ENCODE measurements around the gene TACC3.

The TACC3 gene

DNA sequence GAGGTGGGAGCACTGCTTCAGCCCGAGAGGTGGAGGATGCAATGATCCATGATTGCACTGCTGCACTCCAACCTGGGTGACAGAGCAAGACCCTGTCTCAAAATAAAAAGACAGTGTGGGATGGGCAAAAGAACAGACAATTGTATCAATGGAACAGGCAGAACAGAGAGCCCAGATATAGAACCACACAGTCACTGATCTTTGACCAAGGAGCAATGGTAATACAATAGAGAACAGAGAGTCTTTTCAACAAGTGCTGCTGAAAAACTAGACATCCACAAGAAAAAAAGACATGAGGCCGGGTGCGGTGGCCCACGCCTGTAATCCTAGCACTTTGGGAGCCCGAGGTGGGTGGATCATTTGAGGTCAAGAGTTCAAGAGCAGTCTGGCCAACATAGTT, 43.1 kb upstream of the TACC3 start:
- DNase-seq: no peak
- no peaks in the 10 kb centered on the region for H3K9me3 ChIP-seq (ENCODE audit: control extremely low read depth in 1 of 5, control insufficient read depth in 4 of 5, insufficient read depth in 2 of 5, low read depth in 1 of 5, low read length in 4 of 5)
- no peak overlapping the region for H3K4me3 ChIP-seq (ENCODE audit: control insufficient read depth in 1 of 7, extremely low read depth in 1 of 7, insufficient read depth in 4 of 7, low read depth in 2 of 7, low read length in 6 of 7)
- WGBS (ENCODE audit: insufficient coverage): 100% methylated on average over 1 of the region's 5 CpGs
- ChIA-PET CTCF (no interaction called here), POLR2A (no interaction called here)
- H3K27ac ChIP-seq (ENCODE audit: insufficient read depth in 1 of 2, low read depth in 1 of 2, low read length in 2 of 2, poor library complexity in 1 of 2, severe bottlenecking in 2 of 2): no peak overlapping the region
- H3K27me3 ChIP-seq (replicated peaks in 2 of 5; ENCODE audit: control insufficient read depth in 4 of 5, insufficient read depth in 5 of 5, low read length in 4 of 5): no peaks in the 10 kb centered on the region
- no peaks in the 10 kb centered on the region for H3K36me3 ChIP-seq (ENCODE audit: control insufficient read depth in 4 of 4, insufficient read depth in 4 of 4, low read length in 3 of 4)
- H3K4me1 ChIP-seq (ENCODE audit: control extremely low read depth in 1 of 4, control insufficient read depth in 4 of 4, insufficient read depth in 4 of 4, low read length in 3 of 4): peaks cover 5 to 19% (median 16%) of the 10 kb centered on the region in 4 experiments

DNA sequence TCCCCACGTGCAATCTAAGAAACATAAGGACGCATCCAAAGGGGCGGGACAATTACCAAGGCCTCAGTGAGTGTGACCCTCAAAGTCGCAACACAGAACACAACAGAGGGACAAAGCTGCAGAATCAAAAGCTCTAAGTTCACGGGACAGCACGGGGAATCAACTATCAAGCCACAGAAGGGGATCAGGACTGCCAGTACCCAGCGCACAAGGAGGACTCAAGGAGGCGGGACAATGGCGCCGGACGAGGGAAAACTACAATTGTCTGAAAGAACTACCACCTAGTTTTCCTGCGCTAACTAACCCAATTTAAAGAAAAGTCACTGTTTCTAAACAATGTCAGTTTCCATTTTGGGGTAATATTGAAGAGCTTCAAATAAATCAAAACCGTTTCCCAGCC, 38.5 kb upstream of the TACC3 start:
- no peak overlapping the region for H3K27ac ChIP-seq (ENCODE audit: insufficient read depth in 1 of 2, low read depth in 1 of 2, low read length in 2 of 2, poor library complexity in 1 of 2, severe bottlenecking in 2 of 2)
- WGBS (ENCODE audit: insufficient coverage): 91% methylated on average over 10 of the region's 13 CpGs
- peak overlapping the region in 6 of 7 experiments; percentile 58 to 79 (median 65) for H3K4me3 ChIP-seq (ENCODE audit: control insufficient read depth in 1 of 7, extremely low read depth in 1 of 7, insufficient read depth in 4 of 7, low read depth in 2 of 7, low read length in 6 of 7)

DNA sequence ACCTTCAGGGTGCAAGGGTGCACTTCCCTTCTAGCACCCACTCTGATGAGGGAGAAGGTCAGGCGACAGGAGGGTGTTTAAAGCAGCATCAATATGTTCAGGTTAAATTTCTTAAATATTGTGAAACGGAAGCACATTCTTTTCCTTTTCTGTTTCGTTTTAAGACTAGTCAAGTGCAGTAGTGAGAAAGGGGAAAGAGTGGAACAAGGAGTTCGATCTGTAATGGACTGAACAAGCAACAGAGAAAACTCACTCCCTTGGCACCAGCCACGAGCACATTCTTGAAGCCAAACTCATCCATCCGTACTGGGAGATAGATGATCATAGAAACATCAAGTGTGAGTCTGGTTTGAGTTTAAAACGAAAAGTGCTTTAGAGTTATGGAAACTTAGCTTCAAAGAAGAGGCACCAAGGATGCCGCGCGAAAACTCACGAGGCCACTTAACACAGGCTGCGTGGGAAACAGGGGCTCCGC, 38.0 kb upstream of the TACC3 start:
- CTCF ChIA-PET: interaction anchor here (1.0 to 3.6 kb wide), 2 partner anchors 10 to 39 kb away, joined by 4 to 14 read pairs; no protein-coding TSS in a partner anchor
- H3K4me3 ChIP-seq (ENCODE audit: control insufficient read depth in 1 of 7, extremely low read depth in 1 of 7, insufficient read depth in 4 of 7, low read depth in 2 of 7, low read length in 6 of 7): peak overlapping the region; percentile 48 to 79 (median 64)
- POLR2A ChIA-PET: no interaction called here
- no peaks in the 10 kb centered on the region for H3K27me3 ChIP-seq (replicated peaks in 2 of 5; ENCODE audit: control insufficient read depth in 4 of 5, insufficient read depth in 5 of 5, low read length in 4 of 5)
- DNase-seq: peak; percentile 27 to 63 (median 59)
- peaks cover 8 to 19% (median 18%) of the 10 kb centered on the region in 4 experiments for H3K4me1 ChIP-seq (ENCODE audit: control extremely low read depth in 1 of 4, control insufficient read depth in 4 of 4, insufficient read depth in 4 of 4, low read length in 3 of 4)
- no peaks in the 10 kb centered on the region for H3K36me3 ChIP-seq (ENCODE audit: control insufficient read depth in 4 of 4, insufficient read depth in 4 of 4, low read length in 3 of 4)
- H3K27ac ChIP-seq (ENCODE audit: insufficient read depth in 1 of 2, low read depth in 1 of 2, low read length in 2 of 2, poor library complexity in 1 of 2, severe bottlenecking in 2 of 2): no peak overlapping the region
- WGBS (ENCODE audit: insufficient coverage): 3% methylated on average over 9 of the region's 13 CpGs
- H3K9me3 ChIP-seq (ENCODE audit: control extremely low read depth in 1 of 5, control insufficient read depth in 4 of 5, insufficient read depth in 2 of 5, low read depth in 1 of 5, low read length in 4 of 5): no peaks in the 10 kb centered on the region

More for the DNA sequence above, 38.5 kb upstream of the TACC3 start:
- POLR2A ChIA-PET: no interaction called here
- no peaks in the 10 kb centered on the region for H3K9me3 ChIP-seq (ENCODE audit: control extremely low read depth in 1 of 5, control insufficient read depth in 4 of 5, insufficient read depth in 2 of 5, low read depth in 1 of 5, low read length in 4 of 5)
- no peaks in the 10 kb centered on the region for H3K27me3 ChIP-seq (replicated peaks in 2 of 5; ENCODE audit: control insufficient read depth in 4 of 5, insufficient read depth in 5 of 5, low read length in 4 of 5)
- H3K36me3 ChIP-seq (ENCODE audit: control insufficient read depth in 4 of 4, insufficient read depth in 4 of 4, low read length in 3 of 4): no peaks in the 10 kb centered on the region
- CTCF ChIA-PET: interaction anchor here (0.6 to 3.6 kb wide), 3 partner anchors 10 to 39 kb away, joined by 4 to 14 read pairs (median 4); no protein-coding TSS in a partner anchor
- peaks cover 8 to 19% (median 18%) of the 10 kb centered on the region in 4 experiments for H3K4me1 ChIP-seq (ENCODE audit: control extremely low read depth in 1 of 4, control insufficient read depth in 4 of 4, insufficient read depth in 4 of 4, low read length in 3 of 4)
- DNase-seq: no peak

- Histone ChIP-seq H3K27me3 (replicated peaks in 2 of 5; ENCODE audit: control insufficient read depth in 4 of 5, insufficient read depth in 5 of 5, low read length in 4 of 5) (no peaks in the 10 kb centered on the region), H3K27ac (ENCODE audit: insufficient read depth in 1 of 2, low read depth in 1 of 2, low read length in 2 of 2, poor library complexity in 1 of 2, severe bottlenecking in 2 of 2) (no peak within 1 kb of the TSS), H3K4me1 (ENCODE audit: control extremely low read depth in 1 of 4, control insufficient read depth in 4 of 4, insufficient read depth in 4 of 4, low read length in 3 of 4) (peaks cover 8 to 19% (median 18%) of the 10 kb centered on the region in 4 experiments), H3K9me3 (ENCODE audit: control extremely low read depth in 1 of 5, control insufficient read depth in 4 of 5, insufficient read depth in 2 of 5, low read depth in 1 of 5, low read length in 4 of 5) (no peaks in the 10 kb centered on the region), H3K36me3 (ENCODE audit: control insufficient read depth in 4 of 4, insufficient read depth in 4 of 4, low read length in 3 of 4) (no peaks in the 10 kb centered on the region), H3K4me3 (ENCODE audit: control insufficient read depth in 1 of 7, extremely low read depth in 1 of 7, insufficient read depth in 4 of 7, low read depth in 2 of 7, low read length in 6 of 7) (peak within 1 kb of the TSS; percentile 48 to 79 (median 64))
- peak; percentile 81 to 91 (median 89) for DNase-seq
- ChIA-PET POLR2A (no interaction called here), CTCF (interaction anchor here (3.6 kb wide), 1 partner anchor 9 kb away, joined by 14 read pairs; no protein-coding TSS in a partner anchor)
- under 1% methylated on average over 92 of the region's 118 CpGs for WGBS (ENCODE audit: insufficient coverage)
Observed at GRCh38 chr4:1683736-1684505, 37.4 kb upstream of the TACC3 start, which contains the start of gene FAM53A. TSS of gene FAM53A (minus strand) at chr4:1684313. CDS start at chr4:1668741, 15,572 bp downstream.

DNA sequence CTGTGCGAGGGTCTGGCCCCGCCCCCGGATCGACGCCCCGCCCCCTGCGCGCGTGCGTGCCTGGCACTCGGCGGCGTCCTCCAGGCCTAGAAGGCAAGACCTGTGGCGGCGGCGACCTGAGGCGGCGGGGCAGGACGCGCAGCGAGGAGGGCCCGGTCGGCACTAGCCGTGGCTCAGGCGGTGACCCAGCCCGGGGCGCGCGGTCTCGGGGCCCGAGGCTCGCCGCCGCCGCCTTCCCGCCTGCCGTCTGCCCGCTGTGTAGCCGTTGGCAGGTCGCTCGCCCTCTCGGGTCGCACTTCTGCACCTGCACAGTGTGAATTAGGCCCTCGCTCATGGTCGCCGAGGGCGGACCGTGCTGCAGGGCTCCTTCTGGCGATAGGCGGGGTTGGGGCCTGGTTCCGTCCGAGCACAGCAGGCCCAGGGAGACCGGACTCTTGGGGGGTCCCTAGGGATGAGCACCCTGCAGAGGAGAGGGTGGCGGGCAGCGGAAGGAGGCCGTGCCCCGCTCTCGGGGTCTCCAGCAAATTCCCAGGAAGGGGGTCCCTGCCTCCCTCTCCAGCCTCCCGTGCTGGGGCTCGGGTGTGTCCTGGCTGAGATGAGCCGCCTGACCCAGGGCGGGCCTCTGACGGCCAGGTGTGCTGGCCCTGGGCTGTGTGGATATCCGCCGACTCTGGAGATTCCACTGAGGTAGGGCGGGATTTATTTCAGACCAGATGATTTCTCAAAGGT, 36.7 kb upstream of the TACC3 start:
- ChIA-PET CTCF (interaction anchor here (1.0 to 3.6 kb wide), 2 partner anchors 9 to 42 kb away, joined by 4 to 14 read pairs; no protein-coding TSS in a partner anchor), POLR2A (interaction anchor here (0.5 kb wide), 1 partner anchor 23 kb away, joined by 4 read pairs; no protein-coding TSS in a partner anchor)
- peak overlapping the region in 6 of 7 experiments; percentile 23 to 72 (median 50) for H3K4me3 ChIP-seq (ENCODE audit: control insufficient read depth in 1 of 7, extremely low read depth in 1 of 7, insufficient read depth in 4 of 7, low read depth in 2 of 7, low read length in 6 of 7)
- no peaks in the 10 kb centered on the region for H3K9me3 ChIP-seq (ENCODE audit: control extremely low read depth in 1 of 5, control insufficient read depth in 4 of 5, insufficient read depth in 2 of 5, low read depth in 1 of 5, low read length in 4 of 5)
- H3K4me1 ChIP-seq (ENCODE audit: control extremely low read depth in 1 of 4, control insufficient read depth in 4 of 4, insufficient read depth in 4 of 4, low read length in 3 of 4): peaks cover 8 to 19% (median 18%) of the 10 kb centered on the region in 4 experiments
- no peak for DNase-seq
- H3K27ac ChIP-seq (ENCODE audit: insufficient read depth in 1 of 2, low read depth in 1 of 2, low read length in 2 of 2, poor library complexity in 1 of 2, severe bottlenecking in 2 of 2): no peak overlapping the region
- H3K36me3 ChIP-seq (ENCODE audit: control insufficient read depth in 4 of 4, insufficient read depth in 4 of 4, low read length in 3 of 4): peaks cover 0 to 3% (median 0%) of the 10 kb centered on the region in 4 experiments
- WGBS (ENCODE audit: insufficient coverage): 36% methylated on average over 63 of the region's 66 CpGs
- H3K27me3 ChIP-seq (replicated peaks in 2 of 5; ENCODE audit: control insufficient read depth in 4 of 5, insufficient read depth in 5 of 5, low read length in 4 of 5): no peaks in the 10 kb centered on the region

DNA sequence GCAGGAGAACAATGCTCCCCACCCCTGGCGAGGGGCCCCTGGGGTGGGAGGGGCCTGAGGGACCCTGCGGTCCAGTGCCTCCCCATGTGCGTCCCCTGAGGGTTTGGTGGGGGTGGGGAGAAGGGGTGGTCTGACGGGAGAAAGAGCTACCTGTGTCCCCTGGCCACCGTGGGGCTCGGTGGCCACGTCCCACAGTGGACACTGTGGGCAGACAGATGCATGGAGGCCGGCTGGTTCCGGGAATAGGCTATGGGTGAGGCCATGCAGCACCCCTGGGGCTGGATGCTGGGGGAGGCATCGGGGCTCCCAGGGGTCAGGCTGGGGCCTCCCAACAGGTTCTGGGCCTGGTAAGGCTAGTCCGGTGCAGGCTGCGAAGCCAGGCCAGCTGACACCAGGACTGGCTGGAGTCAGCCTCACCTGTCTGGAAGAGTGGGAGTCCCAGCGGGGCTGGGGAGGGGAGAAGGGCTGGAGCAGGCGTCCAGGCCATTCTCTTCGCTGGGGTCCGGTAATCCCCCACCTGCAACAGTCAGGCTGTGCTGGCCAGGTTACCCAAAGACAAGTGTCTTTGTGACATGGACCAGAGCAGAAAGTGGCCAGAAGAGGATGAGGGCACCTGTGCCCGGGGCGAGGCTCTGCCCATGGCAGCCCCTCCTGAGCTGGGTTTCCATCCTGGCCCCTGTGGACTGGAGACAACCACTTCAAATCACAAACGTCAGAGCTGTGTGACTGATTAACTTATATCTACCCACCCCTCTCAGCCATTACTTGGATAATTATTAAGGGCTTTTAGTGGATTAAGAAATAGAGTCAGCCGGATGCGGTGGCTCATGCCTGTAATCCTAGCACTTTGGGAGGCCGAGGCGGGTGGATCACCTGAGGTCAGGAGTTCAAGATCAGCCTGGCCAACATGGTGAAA, 35.8 kb upstream of the TACC3 start:
- Histone ChIP-seq H3K4me1 (ENCODE audit: control extremely low read depth in 1 of 4, control insufficient read depth in 4 of 4, insufficient read depth in 4 of 4, low read length in 3 of 4) (peaks cover 8 to 19% (median 18%) of the 10 kb centered on the region in 4 experiments), H3K36me3 (ENCODE audit: control insufficient read depth in 4 of 4, insufficient read depth in 4 of 4, low read length in 3 of 4) (peaks cover 0 to 5% (median 1%) of the 10 kb centered on the region in 4 experiments), H3K4me3 (ENCODE audit: control insufficient read depth in 1 of 7, extremely low read depth in 1 of 7, insufficient read depth in 4 of 7, low read depth in 2 of 7, low read length in 6 of 7) (no peak overlapping the region), H3K27ac (ENCODE audit: insufficient read depth in 1 of 2, low read depth in 1 of 2, low read length in 2 of 2, poor library complexity in 1 of 2, severe bottlenecking in 2 of 2) (no peak overlapping the region), H3K27me3 (replicated peaks in 2 of 5; ENCODE audit: control insufficient read depth in 4 of 5, insufficient read depth in 5 of 5, low read length in 4 of 5) (no peaks in the 10 kb centered on the region), H3K9me3 (ENCODE audit: control extremely low read depth in 1 of 5, control insufficient read depth in 4 of 5, insufficient read depth in 2 of 5, low read depth in 1 of 5, low read length in 4 of 5) (no peaks in the 10 kb centered on the region)
- ChIA-PET POLR2A (interaction anchor here (0.5 kb wide), 1 partner anchor 23 kb away, joined by 4 read pairs; no protein-coding TSS in a partner anchor), CTCF (interaction anchor here (1.0 kb wide), 1 partner anchor 41 kb away, joined by 4 read pairs; no protein-coding TSS in a partner anchor)
- no peak for DNase-seq
- WGBS (ENCODE audit: insufficient coverage): 96% methylated on average over 18 of the region's 23 CpGs
